ENCODE measurements around the gene SCYL3.

The SCYL3 gene

GRCh38 chr1:169836198-169836597 is 57.5 kb downstream of the SCYL3 start:
- H3K79me2 ChIP-seq (ENCODE audit: insufficient read depth, low read length): peaks cover 23% of the 10 kb centered on the region
- H4K20me1 ChIP-seq (ENCODE audit: low read depth, low read length): no peaks in the 10 kb centered on the region
- peaks cover 11% of the 10 kb centered on the region; the same call in 1 of the 2 replicates for H3F3A ChIP-seq (ENCODE audit: insufficient read depth)
- no peak overlapping the region for H3K27ac ChIP-seq (ENCODE audit: low read depth, low read length)
- H3K4me2 ChIP-seq (ENCODE audit: low read depth, low read length, poor library complexity, severe bottlenecking): no peak overlapping the region
- no peaks in the 10 kb centered on the region for H3K9me2 ChIP-seq (replicated peaks; ENCODE audit: insufficient read depth, low read length)
- H2AFZ ChIP-seq (ENCODE audit: low read depth, low read length, severe bottlenecking): no peak overlapping the region
- peaks cover 75% of the 10 kb centered on the region for H3K36me3 ChIP-seq (ENCODE audit: low read length)
- no peaks in the 10 kb centered on the region for H3K9me3 ChIP-seq (ENCODE audit: insufficient read depth, low read length)
- no peaks in the 10 kb centered on the region for H3K27me3 ChIP-seq (ENCODE audit: low read length)
- no peak overlapping the region for H3K4me3 ChIP-seq (ENCODE audit: insufficient read depth, low read length, poor library complexity, severe bottlenecking)
- no peak overlapping the region for H3K9ac ChIP-seq (ENCODE audit: low read length)
- TF ChIP-seq CTCF (IDR thresholded peaks at IDR 0.05; ENCODE audit: insufficient read depth, low read length, poor library complexity, severe bottlenecking): no peak
- no peak for TF ChIP-seq EZH2phosphoT487 (conservative IDR thresholded peaks at IDR 0.05; ENCODE audit: low read length)

- H3K79me2 ChIP-seq (ENCODE audit: insufficient read depth, low read length): peaks cover 17% of the 10 kb centered on the region
- TF ChIP-seq CTCF (IDR thresholded peaks at IDR 0.05; ENCODE audit: insufficient read depth, low read length, poor library complexity, severe bottlenecking) (no peak), EZH2phosphoT487 (conservative IDR thresholded peaks at IDR 0.05; ENCODE audit: low read length) (no peak)
- no peak overlapping the region for H3K27ac ChIP-seq (ENCODE audit: low read depth, low read length)
- H3K4me3 ChIP-seq (ENCODE audit: insufficient read depth, low read length, poor library complexity, severe bottlenecking): no peak overlapping the region
- no peaks in the 10 kb centered on the region for H3K9me3 ChIP-seq (ENCODE audit: insufficient read depth, low read length)
- H3K9me2 ChIP-seq (replicated peaks; ENCODE audit: insufficient read depth, low read length): no peaks in the 10 kb centered on the region
- H3K4me2 ChIP-seq (ENCODE audit: low read depth, low read length, poor library complexity, severe bottlenecking): no peak overlapping the region
- H4K20me1 ChIP-seq (ENCODE audit: low read depth, low read length): no peaks in the 10 kb centered on the region
- H3K9ac ChIP-seq (ENCODE audit: low read length): no peak overlapping the region
- H2AFZ ChIP-seq (ENCODE audit: low read depth, low read length, severe bottlenecking): no peak overlapping the region
- H3F3A ChIP-seq (ENCODE audit: insufficient read depth): peaks cover 11% of the 10 kb centered on the region; the same call in 1 of the 2 replicates
- no peaks in the 10 kb centered on the region for H3K27me3 ChIP-seq (ENCODE audit: low read length)
- peaks cover 79% of the 10 kb centered on the region for H3K36me3 ChIP-seq (ENCODE audit: low read length)
Observed at GRCh38 chr1:169835647-169836046, 58.0 kb downstream of the SCYL3 start.

- H3F3A ChIP-seq (ENCODE audit: insufficient read depth): peaks cover 11% of the 10 kb centered on the region; the same call in 1 of the 2 replicates
- H3K79me2 ChIP-seq (ENCODE audit: insufficient read depth, low read length): peaks cover 12% of the 10 kb centered on the region
- no peak overlapping the region for H3K27ac ChIP-seq (ENCODE audit: low read depth, low read length)
- H3K9ac ChIP-seq (ENCODE audit: low read length): no peak overlapping the region
- no peak overlapping the region for H2AFZ ChIP-seq (ENCODE audit: low read depth, low read length, severe bottlenecking)
- no peak overlapping the region for H3K4me3 ChIP-seq (ENCODE audit: insufficient read depth, low read length, poor library complexity, severe bottlenecking)
- H4K20me1 ChIP-seq (ENCODE audit: low read depth, low read length): 0 out of 2 replicates have a peak, but pooled peaks cover under 1% of the 10 kb centered on the region
- TF ChIP-seq CTCF (IDR thresholded peaks at IDR 0.05; ENCODE audit: insufficient read depth, low read length, poor library complexity, severe bottlenecking): no peak
- TF ChIP-seq EZH2phosphoT487 (conservative IDR thresholded peaks at IDR 0.05; ENCODE audit: low read length): no peak
- H3K27me3 ChIP-seq (ENCODE audit: low read length): no peaks in the 10 kb centered on the region
- H3K9me2 ChIP-seq (replicated peaks; ENCODE audit: insufficient read depth, low read length): no peaks in the 10 kb centered on the region
- no peaks in the 10 kb centered on the region for H3K9me3 ChIP-seq (ENCODE audit: insufficient read depth, low read length)
- H3K36me3 ChIP-seq (ENCODE audit: low read length): peaks cover 86% of the 10 kb centered on the region
- no peak overlapping the region for H3K4me2 ChIP-seq (ENCODE audit: low read depth, low read length, poor library complexity, severe bottlenecking)
Observed at GRCh38 chr1:169834869-169835268, 58.8 kb downstream of the SCYL3 start.
